ENCODE measurements around the gene CANX. TPM values are rescaled to one million over a fixed set of nuclear protein-coding genes. Genes with fewer than 3 reads are reported as not detected.

The CANX gene
- total RNA-seq, 1 experiment from 2014 or later, result 766 TPM

DNA sequence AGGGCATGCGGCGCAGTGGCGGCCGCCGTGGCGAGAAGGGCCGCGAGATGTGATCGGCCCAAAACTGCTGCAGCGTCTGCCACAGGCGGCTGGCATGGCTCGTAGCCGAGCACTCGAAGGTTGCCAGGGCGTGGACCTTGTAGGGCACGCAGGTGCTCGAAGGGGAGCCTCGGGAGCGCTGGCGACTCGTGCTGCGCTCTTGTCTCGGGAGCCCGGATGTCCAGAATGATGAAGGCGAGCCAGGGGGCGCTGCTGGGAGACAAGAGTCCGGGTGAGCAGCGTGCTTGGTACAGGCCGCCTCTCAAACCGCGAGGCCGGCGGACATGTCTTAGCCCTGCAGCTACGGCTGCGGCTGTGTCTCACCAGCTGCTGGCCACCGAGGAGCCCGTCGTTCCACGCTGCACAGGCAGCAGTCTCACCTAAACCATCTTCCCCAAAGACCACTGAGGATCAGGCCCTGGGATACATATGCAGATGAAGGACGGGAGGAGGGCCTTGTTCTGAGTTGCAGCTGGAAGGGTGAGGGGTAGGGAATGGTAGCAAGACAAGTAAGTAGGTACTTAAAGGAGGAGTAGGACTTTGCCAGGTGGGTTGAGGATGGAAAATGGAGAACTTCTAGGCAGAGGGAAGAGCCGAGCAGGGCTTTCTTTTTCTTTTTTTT, 19.6 kb upstream of the CANX start:
- no TSS peak for BruUV-seq (replicated peaks)
- peak overlapping the region; percentile 99 for H3K9ac ChIP-seq (ENCODE audit: low read length)
- peak overlapping the region; percentile 94 for H3K4me2 ChIP-seq (ENCODE audit: low read length)
- no peaks in the 10 kb centered on the region for H3K36me3 ChIP-seq (ENCODE audit: control insufficient read depth in 1 of 2, insufficient read depth in 2 of 2, low read length in 2 of 2)
- peak overlapping the region; percentile 83 for H3K27ac ChIP-seq (ENCODE audit: low read depth, low read length)
- H3K4me1 ChIP-seq (ENCODE audit: control insufficient read depth in 1 of 2, insufficient read depth in 2 of 2, low read length in 2 of 2), result peaks cover 12 to 18% of the 10 kb centered on the region in 2 experiments
- intact Hi-C loops (cut with micrococcal nuclease), result no loop called here
- TF ChIP-seq TCF7L2 (IDR thresholded peaks at IDR 0.05; ENCODE audit: borderline replicate concordance, extremely low read depth, insufficient read depth, insufficient read length) (no peak), EZH2 (IDR thresholded peaks at IDR 0.05) (no peak), ZFX (IDR thresholded peaks at IDR 0.05) (no peak), FOSL1 (IDR thresholded peaks at IDR 0.05; ENCODE audit: low read depth) (no peak), YY1 (IDR thresholded peaks at IDR 0.05; ENCODE audit: extremely low read depth, insufficient replicate concordance, low read depth, low read length) (no peak)
- TF ChIP-seq, protein P1, sequence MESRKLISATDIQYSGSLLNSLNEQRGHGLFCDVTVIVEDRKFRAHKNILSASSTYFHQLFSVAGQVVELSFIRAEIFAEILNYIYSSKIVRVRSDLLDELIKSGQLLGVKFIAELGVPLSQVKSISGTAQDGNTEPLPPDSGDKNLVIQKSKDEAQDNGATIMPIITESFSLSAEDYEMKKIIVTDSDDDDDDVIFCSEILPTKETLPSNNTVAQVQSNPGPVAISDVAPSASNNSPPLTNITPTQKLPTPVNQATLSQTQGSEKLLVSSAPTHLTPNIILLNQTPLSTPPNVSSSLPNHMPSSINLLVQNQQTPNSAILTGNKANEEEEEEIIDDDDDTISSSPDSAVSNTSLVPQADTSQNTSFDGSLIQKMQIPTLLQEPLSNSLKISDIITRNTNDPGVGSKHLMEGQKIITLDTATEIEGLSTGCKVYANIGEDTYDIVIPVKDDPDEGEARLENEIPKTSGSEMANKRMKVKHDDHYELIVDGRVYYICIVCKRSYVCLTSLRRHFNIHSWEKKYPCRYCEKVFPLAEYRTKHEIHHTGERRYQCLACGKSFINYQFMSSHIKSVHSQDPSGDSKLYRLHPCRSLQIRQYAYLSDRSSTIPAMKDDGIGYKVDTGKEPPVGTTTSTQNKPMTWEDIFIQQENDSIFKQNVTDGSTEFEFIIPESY (IDR thresholded peaks at IDR 0.05; ENCODE audit: extremely low read depth, insufficient replicate concordance, low read length), result no peak
- TF ChIP-seq, protein P2, sequence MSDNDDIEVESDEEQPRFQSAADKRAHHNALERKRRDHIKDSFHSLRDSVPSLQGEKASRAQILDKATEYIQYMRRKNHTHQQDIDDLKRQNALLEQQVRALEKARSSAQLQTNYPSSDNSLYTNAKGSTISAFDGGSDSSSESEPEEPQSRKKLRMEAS (IDR thresholded peaks at IDR 0.05), result no peak
- TF ChIP-seq, protein P3, sequence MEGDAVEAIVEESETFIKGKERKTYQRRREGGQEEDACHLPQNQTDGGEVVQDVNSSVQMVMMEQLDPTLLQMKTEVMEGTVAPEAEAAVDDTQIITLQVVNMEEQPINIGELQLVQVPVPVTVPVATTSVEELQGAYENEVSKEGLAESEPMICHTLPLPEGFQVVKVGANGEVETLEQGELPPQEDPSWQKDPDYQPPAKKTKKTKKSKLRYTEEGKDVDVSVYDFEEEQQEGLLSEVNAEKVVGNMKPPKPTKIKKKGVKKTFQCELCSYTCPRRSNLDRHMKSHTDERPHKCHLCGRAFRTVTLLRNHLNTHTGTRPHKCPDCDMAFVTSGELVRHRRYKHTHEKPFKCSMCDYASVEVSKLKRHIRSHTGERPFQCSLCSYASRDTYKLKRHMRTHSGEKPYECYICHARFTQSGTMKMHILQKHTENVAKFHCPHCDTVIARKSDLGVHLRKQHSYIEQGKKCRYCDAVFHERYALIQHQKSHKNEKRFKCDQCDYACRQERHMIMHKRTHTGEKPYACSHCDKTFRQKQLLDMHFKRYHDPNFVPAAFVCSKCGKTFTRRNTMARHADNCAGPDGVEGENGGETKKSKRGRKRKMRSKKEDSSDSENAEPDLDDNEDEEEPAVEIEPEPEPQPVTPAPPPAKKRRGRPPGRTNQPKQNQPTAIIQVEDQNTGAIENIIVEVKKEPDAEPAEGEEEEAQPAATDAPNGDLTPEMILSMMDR (IDR thresholded peaks at IDR 0.05 in 2 of 3, conservative IDR thresholded peaks at IDR 0.05 in 1 of 3; ENCODE audit: borderline replicate concordance in 1 of 3, insufficient read depth in 1 of 3, low read depth in 2 of 3, low read length in 2 of 3), result peak in 1 of 3 experiments; percentile 6; a peak in 1 of 6 replicates
- H3K9me2 ChIP-seq (ENCODE audit: insufficient read depth), result no peaks in the 10 kb centered on the region
- no peaks in the 10 kb centered on the region for H4K20me1 ChIP-seq (ENCODE audit: insufficient read depth)
- CTCF ChIA-PET, result no interaction called here
- H3K4me3 ChIP-seq (replicated peaks in 1 of 2; ENCODE audit: low read depth in 1 of 2, low read length in 2 of 2), result peak overlapping the region; percentile 92 to 98
- ATAC-seq, result no peak
- RAD21 ChIA-PET (ENCODE audit: low non-redundant PET in 1 of 2, low total read pairs in 2 of 2, uncharacterized antibody in 2 of 2, unreplicated experiment in 2 of 2), result interaction anchor here in 1 of 2 experiments (0.6 kb wide), 1 partner anchor 169 kb away, joined by 3 read pairs; no protein-coding TSS in a partner anchor
- no peaks in the 10 kb centered on the region for H3K27me3 ChIP-seq (ENCODE audit: insufficient read depth, low read length)
- POLR2A ChIA-PET, result interaction anchor here (1.3 kb wide), 1 partner anchor 56 kb away, joined by 6 read pairs; the partner anchor contains the start of gene HNRNPH1
- H3K79me2 ChIP-seq (ENCODE audit: insufficient read depth, low read length), result peaks cover 21% of the 10 kb centered on the region
- H2AFZ ChIP-seq (ENCODE audit: low read depth, low read length, poor library complexity, severe bottlenecking), result no peak overlapping the region
- DNase-seq (ENCODE audit: low read depth, low spot score), result no peak
- no peaks in the 10 kb centered on the region for H3K9me3 ChIP-seq (ENCODE audit: control insufficient read depth in 1 of 2, insufficient read depth in 1 of 2, low read depth in 1 of 2, low read length in 2 of 2)

All from HCT116 (cell line).